Stimulated activated CD4-positive, alpha-beta T cell treated with anti-CD3 and anti-CD28 coated beads, Interleukin-1b, Interleukin-23, amount 100 ng/mL, for 1 hour (primary cell): ENCODE data around the gene L3MBTL2.
A peak's percentile ranks its signal among the peaks of the same experiment; 100 is the strongest.
"Not testable (repeated sequence)": the region's sequence is repeated elsewhere in the genome, so short reads cannot be mapped to it uniquely, and the experiment has no call there.

ENCODE experiments used
- DNase-seq, 2 donors: peaks; one replicate each; pipeline ENCODE4 v3.0.0-alpha.2; 2020; ENCODE audit warnings: low read depth in 2 of 2

L3MBTL2 gene

DNA sequence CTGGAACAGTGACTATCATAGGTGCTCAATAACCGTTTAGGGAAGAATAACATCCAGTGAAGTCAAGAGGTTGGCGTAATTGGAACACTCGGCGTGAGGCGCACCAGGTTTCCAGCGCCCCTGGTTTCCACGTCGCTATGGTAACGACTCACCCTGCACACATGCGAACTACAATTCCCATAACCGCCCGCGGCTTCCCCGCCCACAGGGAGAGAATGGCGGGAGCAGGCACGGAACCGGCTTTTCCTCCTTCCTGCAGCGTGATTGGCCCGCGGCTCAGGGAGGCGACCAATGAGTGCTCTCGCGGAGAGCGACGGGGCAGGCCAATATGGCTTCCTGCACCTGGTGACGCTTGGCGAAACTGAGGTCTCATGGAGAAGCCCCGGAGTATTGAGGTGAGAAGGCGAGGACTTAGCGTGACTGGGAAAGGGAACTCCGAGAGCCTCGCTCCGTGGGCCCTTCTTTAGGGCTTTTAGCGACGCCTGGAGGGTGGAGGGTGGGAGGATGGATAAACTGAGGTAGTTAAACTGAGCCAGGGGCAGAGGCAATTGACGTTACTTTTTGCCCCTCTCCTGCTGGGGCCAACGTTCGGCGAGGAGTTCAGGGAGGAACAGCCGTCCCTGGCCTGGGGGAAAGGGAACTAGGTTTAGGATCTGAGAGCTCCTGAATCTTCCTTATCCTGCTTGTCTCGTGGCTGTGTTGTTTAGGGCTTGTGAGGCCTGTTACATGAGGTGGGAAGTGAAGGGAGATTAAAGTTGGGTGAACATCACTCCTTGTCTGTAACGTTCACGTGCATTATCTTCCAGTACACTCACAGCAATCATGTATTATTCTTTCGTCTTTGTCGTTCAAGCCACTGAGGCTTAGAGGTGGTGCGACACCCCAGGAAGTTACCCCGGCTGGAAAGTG, at the start of gene L3MBTL2:
L3MBTL2 (plus strand) TSS at position 321 of the 909 bp plus-strand sequence; CDS start at position 372, 51 bp downstream.
- DNase-seq = peak; percentile 93 to 97

DNA sequence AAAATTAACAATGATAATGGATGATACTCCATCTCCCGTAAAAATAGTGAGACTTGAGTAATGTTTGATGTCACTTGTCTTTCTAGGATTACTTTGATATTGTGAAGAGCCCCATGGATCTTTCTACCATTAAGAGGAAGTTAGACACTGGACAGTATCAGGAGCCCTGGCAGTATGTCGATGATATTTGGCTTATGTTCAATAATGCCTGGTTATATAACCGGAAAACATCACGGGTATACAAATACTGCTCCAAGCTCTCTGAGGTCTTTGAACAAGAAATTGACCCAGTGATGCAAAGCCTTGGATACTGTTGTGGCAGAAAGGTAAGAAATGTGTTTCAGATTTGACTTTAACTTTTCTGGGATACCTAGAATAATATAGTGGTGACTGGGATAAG, 48.0 kb upstream of the L3MBTL2 start:
- DNase-seq = no peak

DNA sequence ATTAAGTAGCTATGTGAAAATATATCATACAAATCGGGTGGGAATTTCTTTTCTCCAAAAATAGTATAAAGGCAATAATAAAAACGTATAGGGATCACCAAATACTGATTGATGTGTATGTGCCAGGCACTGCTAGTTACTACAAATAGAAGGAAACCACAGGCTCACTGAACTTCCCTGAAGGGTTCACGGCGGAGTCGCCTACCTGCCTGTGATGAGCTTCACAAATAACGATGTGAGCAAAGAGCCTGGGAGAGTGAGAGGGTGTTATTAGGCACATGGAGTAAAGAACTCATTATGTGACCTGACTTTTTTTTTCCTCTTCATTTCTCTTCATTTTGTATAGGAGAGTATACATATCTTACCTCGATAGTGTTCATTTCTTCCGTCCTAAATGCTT, 36.0 kb upstream of the L3MBTL2 start:
- DNase-seq = no peak

DNA sequence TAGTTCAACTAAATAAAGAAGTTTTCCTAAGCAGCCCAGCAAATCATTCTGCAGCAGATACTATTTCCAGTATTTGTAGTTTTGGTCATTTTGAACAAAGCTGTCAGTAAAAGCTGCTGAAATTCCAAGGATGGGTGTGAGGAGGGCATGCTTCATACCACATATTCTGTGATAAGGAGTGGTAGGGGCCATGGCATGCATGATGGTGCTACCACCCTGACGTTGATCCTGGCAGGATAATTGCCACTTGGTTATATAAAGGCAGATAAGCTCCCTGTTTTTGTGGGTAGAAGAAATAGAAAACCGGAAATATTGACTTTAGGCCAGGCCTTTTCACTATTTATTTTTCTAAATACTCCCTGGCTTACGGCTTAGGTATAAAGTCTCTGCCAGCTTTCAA, 33.1 kb upstream of the L3MBTL2 start:
- DNase-seq = no peak

DNA sequence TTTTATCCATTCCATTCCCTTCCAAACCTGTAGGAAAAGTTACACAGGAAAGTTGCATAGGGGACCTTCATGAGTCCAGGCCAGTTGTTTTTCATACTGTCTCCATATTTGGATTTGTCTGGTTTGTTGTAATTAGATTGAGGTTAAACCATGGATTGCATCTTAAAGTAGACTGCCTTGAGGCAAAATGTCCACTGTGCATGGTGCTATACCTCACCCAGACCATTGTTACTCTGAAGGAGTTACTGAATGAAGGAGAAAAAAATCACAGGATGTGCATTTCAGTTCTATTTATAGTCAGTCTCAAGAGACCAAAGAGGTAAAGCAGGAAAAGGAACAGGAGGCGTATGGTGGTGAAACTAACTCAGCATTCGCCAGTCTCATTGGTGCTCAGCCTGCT, 29.6 kb upstream of the L3MBTL2 start:
- no peak for DNase-seq

DNA sequence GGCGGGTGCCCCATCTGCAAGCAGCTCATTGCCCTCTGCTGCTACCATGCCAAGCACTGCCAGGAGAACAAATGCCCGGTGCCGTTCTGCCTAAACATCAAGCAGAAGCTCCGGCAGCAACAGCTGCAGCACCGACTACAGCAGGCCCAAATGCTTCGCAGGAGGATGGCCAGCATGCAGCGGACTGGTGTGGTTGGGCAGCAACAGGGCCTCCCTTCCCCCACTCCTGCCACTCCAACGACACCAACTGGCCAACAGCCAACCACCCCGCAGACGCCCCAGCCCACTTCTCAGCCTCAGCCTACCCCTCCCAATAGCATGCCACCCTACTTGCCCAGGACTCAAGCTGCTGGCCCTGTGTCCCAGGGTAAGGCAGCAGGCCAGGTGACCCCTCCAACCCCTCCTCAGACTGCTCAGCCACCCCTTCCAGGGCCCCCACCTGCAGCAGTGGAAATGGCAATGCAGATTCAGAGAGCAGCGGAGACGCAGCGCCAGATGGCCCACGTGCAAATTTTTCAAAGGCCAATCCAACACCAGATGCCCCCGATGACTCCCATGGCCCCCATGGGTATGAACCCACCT, 28.0 kb upstream of the L3MBTL2 start:
- DNase-seq = no peak

DNA sequence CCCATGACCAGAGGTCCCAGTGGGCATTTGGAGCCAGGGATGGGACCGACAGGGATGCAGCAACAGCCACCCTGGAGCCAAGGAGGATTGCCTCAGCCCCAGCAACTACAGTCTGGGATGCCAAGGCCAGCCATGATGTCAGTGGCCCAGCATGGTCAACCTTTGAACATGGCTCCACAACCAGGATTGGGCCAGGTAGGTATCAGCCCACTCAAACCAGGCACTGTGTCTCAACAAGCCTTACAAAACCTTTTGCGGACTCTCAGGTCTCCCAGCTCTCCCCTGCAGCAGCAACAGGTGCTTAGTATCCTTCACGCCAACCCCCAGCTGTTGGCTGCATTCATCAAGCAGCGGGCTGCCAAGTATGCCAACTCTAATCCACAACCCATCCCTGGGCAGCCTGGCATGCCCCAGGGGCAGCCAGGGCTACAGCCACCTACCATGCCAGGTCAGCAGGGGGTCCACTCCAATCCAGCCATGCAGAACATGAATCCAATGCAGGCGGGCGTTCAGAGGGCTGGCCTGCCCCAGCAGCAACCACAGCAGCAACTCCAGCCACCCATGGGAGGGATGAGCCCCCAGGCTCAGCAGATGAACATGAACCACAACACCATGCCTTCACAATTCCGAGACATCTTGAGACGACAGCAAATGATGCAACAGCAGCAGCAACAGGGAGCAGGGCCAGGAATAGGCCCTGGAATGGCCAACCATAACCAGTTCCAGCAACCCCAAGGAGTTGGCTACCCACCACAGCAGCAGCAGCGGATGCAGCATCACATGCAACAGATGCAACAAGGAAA, 27.3 kb upstream of the L3MBTL2 start:
- no peak for DNase-seq

DNA sequence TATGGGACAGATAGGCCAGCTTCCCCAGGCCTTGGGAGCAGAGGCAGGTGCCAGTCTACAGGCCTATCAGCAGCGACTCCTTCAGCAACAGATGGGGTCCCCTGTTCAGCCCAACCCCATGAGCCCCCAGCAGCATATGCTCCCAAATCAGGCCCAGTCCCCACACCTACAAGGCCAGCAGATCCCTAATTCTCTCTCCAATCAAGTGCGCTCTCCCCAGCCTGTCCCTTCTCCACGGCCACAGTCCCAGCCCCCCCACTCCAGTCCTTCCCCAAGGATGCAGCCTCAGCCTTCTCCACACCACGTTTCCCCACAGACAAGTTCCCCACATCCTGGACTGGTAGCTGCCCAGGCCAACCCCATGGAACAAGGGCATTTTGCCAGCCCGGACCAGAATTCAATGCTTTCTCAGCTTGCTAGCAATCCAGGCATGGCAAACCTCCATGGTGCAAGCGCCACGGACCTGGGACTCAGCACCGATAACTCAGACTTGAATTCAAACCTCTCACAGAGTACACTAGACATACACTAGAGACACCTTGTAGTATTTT, 26.6 kb upstream of the L3MBTL2 start:
- DNase-seq = no peak

DNA sequence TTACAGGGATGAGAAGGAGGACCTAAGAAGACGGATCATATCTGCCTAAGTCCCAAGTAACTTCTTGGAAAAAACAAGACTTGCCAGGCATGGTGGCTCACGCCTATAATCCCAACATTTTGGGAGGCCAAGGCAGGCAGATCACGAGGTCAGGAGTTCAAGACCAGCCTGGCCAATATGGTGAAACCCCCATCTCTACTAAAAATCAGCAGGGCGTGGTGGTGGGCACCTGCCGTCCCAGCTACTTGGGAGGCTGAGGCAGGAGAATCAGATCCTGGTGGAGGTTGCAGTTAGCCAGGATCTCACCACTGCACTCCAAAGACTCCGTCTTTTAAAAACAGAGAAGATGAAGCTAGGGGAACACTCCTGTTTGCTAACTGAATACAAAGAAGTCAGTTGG, 24.8 kb upstream of the L3MBTL2 start:
- not testable (repeated sequence) for DNase-seq

DNA sequence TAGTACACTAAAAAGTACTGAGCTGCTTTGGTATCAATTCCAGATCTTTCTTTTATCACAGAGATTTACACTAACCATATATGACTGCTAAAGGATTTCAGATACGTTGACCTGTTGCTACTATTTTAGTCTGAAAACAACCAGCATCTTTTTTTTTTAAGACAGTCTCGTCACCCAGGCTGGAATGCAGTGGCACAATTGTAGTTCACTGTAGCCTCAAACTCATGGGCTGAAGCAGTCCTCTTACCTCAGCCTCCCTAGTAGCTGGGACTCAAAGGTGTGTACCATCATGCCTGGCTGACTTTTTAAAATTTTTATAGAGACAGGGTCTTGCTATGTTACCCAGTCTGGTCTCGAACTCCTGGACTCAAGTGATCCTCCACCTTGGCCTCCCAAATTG, 24.2 kb upstream of the L3MBTL2 start:
- DNase-seq = no peak

DNA sequence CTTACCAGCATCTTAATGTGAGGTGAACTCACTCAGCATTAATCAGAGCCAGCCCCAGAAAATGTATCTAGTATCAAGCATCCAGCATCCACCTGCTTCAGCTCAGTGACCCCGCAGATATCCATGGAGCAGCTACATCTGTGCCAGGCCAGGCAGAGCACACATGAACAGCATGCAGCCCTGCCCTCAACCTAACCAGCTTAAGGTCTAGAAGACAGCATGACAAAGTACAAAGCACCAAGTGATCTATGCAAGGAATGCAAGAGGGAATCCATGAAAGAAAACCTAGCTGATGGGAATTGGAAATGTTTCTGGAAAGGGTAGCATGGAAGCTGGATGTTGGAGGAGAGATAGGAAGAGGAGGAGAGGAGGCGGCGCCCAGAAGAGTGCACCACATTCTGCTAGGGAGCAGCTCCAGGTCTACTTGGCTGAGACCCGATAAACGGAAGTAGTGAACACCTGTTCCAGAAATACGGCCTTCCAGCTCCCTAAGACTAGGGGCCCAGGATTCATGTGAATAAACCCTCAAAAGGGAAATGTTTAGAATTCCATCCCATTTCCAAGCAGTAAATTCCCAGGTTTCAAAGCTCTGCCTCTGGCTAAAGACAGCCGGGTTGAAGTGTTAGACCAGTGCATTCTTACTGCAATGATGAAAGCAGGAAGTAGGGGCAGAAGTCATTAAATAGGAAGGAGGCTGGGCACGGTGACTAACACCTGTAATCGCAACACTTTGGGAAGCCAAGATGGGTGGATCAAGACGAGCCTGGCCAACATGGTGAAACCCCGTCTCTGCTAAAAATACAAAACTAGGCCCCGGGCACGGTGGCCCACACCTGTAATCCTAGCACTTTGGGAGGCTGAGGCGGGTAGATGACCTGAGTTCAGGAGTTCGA, 23.5 kb upstream of the L3MBTL2 start:
- DNase-seq = no peak

DNA sequence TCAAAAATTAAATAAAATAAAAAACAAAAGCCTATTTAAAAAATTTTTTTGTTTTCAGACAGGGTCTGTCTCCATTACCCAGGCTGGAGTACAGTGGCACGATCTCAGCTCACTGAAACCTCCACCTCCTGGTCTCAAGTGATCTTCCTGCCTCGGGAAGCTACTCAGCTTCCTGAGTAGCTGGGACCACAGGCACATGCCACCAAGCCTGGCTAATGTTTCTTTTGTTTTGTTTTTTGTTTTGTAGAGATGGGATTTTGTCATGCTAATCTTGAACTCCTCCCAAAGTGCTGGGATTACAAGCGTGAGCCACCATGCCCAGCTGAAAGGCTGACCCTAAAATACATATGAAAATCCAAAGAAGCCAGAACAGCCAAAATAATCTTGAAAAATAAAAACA, 20.4 kb upstream of the L3MBTL2 start:
- no peak for DNase-seq

DNA sequence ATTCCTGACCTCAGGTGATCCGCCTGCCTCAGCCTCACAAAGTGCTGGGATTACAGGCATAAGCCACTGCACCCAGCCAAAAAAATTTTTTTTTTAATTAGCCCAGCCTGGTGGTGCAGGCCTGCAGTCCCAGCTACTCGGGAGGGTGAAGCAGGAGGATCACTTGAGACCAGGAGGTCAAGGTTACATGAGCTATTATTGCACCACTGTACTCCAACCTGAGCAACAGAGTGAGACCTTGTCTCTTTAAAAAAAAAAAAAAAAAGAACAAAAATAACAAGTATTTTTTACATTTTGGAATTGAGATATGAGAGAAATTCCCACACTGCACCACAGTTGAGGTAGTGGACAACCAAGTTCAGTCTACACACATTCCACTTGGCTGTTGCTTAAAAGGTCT, 13.6 kb upstream of the L3MBTL2 start:
- no peak for DNase-seq

DNA sequence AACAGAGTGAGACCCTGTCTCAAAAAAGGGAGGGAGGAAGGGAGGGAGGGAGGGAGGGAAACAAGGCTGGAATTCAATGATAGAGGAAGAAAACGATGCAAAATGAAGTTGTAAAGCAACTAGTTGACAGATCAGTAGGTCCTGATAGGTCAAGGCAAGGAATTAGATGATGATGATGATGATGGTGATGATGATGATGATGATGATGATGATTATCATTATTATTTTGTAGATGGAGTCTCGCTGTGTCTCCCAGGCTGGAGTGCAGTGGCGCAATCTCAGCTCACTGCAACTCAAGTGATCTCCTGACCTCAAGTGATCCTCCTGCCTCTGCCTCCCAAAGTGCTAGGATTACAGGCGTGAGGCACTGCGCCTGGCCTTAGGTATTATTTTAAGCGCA, 11.3 kb upstream of the L3MBTL2 start:
- DNase-seq = no peak

DNA sequence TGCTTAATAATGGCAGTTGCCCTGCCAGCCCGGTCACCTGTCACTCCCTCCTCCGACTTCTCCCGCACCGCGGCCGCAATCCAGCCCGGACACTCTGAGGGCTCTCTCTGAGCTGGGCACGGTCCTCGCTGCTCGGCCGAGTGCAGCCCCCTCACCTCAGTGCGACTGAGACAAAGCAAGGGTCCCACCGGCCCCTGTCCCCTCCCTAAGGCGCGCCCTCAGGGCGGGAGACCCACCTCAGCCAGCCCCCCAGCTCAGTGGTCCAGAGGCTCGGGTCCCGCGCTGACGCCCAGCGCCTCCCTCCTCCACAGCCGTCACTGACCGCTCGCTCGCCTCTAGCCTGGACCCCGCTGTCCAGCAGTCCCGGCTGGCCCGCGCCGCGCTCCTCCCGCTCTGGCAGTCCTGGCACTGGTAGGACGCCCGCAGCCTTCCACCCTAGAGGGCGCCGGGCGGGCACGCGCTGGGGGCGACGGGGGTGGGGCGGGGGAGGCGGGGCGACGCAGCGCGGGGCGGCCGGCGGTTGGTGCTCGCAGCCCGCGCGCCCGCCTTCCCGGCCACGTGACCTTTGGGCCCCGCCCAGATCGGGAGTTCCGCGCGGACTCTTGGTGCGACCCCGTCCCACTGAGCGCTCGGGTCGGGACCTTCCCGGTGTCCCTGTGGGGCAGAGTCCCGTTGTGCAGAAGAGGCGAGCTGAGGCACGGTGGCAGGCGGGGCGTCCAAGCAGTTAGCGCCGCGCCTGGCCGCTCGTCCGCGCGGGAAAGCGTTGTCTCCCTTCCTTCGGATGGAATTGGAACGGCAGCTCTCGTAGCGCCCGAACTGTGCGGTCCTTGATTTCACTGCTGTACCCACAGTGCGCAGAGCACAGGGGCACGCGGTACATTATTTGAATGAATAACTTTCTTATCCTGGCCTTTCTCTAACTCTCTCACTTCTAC, 7.8 kb upstream of the L3MBTL2 start:
- peak; percentile 51 to 77 for DNase-seq

DNA sequence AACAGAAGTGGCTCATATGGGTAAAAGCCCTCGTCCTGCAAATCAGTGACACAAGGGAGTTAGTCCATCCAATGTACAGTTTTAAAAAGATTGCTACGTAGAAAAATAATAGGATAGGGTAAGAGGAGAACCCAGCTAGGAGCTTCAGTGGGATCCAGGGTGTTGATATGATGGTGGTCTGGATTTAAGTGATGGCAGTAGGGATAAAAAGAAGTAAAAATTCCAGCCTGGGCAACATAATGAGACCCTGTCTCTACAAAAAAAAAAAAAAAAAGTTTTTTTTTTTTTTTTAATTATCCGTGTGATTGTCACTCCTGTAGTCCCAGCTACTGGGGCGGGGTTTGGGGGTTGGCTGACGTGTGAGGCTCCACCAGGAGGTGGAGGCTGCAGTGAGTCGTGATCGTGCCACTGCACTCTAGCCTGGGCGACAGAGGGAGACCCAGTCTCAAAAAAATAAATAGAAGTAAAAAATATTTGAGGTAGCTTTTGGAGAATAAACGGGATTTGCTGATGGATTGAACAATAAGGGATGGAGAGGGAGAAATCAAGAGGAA, 7.0 kb upstream of the L3MBTL2 start:
- DNase-seq = no peak

DNA sequence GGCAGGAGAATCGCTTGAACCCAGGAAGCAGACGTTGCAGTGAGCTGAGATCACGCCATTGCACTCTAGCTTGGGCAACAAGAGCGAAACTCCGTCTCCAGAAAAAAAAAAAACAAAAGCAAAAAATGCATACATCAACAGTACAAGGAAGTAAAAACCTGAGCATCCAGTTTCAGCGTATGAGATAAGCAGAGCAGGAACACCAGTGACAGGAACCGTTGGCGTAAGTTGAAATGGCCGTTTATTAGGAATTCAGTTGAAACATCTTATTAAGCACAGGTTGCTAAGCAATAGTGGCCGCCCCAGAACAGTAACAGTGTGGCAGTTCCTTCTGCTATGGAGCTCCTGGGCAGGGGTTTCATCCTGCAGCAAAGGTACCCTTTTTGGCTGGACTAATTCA, 4.0 kb upstream of the L3MBTL2 start:
- no peak for DNase-seq

DNA sequence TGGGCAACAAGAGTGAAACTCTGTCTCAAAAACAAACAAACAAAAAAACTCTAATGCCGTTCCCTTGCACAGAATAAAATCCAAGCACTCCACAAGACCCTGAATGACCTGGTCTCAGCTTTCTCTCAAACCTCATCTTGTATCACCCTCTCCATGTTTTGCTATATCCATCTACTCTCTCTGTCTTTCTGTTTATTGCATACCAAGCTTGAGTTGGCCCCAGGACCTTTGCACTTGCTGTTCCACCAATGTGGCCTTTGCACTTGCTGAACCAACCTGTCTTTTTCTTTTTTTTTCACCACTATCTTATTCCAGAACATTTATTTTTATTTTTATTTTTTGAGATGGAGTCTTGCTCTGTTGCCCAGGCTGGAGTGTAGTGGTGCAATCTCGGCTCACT, 2.0 kb upstream of the L3MBTL2 start:
- no peak for DNase-seq

DNA sequence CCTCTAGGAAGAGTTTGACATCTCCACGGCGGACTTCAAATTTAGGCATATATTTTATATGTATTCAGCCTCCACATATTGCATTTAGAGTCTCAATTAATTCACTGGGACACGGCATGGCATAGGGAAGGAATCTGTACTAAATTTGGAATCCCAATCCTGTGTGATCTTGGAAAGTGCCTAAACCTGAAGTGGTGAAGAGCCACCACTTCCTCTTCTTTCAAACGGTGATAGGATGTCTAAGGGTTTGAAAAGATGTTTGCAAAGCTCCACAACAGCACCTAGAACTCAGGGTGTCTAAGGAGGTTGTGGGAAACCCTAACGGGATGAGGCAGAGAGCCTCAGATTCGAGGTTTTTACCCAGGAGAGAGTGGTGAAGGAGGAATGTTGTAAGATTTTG, 1.0 kb upstream of the L3MBTL2 start:
- DNase-seq = no peak

DNA sequence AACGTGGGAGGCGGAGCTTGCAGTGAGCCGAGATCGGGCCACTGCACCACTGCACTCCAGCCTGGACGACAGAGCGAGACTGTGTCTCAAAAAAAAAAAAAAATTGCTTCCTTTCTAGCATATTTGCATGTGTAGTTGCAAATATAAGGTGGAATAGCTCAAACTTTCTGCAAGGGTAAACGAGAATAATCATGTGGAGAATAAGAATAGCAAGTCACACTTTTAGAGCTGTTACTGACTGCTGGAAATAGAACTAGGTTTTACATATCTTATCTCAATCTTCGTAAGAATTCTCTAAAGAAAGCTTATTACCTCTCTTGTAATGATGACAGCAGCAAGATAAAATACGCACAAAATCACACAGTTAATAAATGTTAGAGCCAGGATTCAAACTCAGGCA, 1.6 kb downstream of the L3MBTL2 start:
- DNase-seq = no peak
